ENCODE measurements around the gene NEDD4L. TPM values are rescaled to one million over a fixed set of nuclear protein-coding genes. Genes with fewer than 3 reads are reported as not detected.

Gene NEDD4L
- total RNA-seq, 1 donor from 2014 or later: 55.9 TPM

DNA sequence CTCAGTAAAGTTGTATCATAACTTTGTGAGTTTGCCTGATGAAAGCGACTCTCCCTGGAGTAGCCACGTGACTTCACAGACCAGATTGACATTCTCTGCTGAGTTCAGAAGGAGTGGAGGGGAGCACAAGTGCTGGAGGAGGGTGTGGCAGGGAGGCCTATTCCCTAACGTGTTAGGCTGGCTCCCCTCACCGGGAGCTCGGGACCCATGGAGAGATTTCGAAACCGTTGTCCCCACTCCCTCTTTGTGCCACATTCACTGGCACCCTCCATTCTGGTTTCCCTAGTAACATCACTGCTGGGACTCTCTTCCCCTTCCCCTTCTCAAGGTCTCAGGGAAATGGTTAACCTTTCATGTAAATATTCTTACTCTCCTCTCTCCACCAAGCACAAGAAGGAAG is 304.9 kb downstream of the NEDD4L start:
- ATAC-seq (no peak), DNase-seq (ENCODE audit: missing footprints) (no peak)
- intact Hi-C loops (cut with DNase I): loop anchor here (5.0 kb wide), 1 partner anchor 143 kb away; no protein-coding TSS in a partner anchor

DNA sequence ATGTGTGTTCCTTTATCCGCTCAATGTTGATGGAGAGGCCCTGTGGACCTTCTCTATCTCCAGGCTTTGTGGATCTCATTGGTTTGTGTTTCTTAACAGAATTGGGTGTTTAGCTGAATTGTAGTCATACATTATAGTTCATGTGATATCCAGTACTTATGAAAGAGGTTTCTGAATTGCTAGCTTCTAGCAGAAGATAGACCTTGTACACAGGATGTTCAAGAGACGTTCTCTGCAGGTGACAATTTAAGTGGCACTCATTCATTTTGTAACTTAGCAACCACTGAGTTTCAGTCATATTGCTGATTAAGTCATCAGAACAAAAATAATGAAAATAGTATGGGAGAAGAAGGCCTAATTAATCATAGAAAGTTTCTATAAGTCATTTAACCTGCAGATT is 305.6 kb downstream of the NEDD4L start:
- ATAC-seq (no peak), DNase-seq (ENCODE audit: missing footprints) (no peak)
- intact Hi-C loops (cut with DNase I): loop anchor here (5.0 kb wide), 1 partner anchor 143 kb away; no protein-coding TSS in a partner anchor

DNA sequence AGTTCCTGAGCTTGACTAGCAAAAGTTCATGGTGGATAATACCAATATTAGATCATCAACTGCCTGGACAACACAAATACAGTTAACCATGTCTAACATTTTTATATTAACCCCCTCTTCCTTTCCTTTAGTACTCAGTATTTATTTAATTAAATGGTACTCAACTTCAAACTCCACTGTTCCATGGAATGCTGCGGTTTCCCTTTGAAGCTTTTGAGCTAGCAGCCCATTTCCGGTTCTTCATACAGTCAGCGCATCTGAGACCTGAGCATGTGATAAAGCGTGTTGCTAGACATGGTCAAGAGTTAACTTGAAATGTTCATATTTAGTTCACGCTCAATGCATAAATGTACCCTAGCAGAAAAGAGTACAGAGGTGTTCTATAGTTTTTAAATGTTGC is 306.5 kb downstream of the NEDD4L start:
- no peak for DNase-seq (ENCODE audit: missing footprints)
- no peak for ATAC-seq
- intact Hi-C loops (cut with DNase I): no loop called here

DNA sequence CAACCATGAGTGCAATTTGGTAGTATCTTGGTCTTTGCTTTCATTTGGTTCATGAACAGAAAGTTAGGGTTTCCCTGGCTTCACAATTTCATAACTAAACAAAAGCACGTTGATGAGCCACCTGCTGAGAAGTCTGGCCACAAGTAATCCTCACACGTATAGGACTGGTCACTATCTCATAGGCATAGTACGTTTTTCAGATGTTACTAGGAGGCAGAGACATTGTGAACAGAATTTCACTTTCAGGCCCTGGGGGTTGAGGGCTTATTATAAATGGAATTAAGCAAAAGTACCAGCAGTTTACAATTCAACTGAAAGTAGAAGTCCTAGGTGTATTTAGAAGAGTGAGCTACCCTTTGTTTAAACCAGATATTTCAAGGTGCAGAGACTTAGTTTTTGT is 307.8 kb downstream of the NEDD4L start:
- no peak for DNase-seq (ENCODE audit: missing footprints)
- intact Hi-C loops (cut with DNase I): no loop called here

DNA sequence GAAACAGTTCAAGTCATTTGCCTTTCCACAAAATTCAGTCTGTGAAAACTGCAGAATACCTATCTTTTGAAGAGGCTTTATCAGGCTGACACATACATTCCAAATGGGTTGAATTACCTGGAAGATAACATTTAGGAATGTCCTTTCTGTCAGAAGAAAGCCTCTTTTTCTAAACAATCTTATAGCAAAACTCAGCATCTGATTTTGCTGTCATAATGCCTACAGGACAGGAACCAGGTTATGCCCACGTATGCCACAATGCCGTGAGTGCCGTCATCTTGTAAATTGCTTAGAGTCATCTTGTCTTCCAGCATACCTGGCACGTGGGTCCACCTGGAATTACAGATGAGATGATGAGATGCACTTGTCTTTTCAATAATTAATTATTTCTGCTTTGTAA is 309.6 kb downstream of the NEDD4L start:
- no peak for ATAC-seq
- no peak for DNase-seq (ENCODE audit: missing footprints)
- intact Hi-C loops (cut with DNase I): no loop called here

More for the DNA sequence above, 307.8 kb downstream of the NEDD4L start:
- ATAC-seq: no peak

DNA sequence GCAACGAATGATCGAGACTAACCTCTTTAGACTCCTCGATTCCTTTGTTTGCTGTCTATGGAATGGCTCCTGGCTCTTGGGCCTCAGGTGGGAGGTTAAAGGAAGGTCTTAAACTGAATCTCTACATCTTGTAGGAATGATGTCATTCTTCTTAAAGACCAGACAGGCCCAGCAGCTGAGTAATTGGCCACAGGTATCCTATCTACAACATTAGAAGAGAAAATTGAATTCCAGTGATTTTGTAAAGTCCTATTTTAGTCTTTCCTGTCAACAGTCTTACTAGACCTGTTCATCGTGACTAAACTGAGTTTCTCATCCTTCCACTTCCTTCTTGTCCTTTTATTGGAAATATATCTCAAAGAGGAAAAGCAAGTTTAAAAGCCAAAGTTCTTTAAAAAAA is 310.0 kb downstream of the NEDD4L start:
- DNase-seq (ENCODE audit: missing footprints) (no peak), ATAC-seq (no peak)
- intact Hi-C loops (cut with DNase I): no loop called here

DNA sequence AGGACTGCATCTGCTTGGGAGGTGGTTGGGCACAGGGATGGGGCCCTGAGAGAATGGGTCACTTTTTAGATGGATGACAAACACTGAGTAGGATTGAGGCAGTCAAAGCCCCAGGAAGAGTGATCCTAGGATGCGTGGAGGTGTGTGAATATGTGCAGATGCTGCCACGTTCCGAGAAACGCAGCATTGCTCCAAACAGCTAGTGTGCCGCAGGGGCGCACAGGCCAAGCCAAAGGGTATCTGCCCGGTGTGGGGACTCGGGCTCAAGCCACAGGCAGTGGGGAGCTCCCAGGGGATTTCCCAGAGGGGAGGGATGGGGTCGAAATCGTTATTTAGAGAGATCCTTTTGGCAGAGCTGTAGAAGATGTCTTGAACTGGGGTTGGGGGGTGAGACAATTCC is 310.8 kb downstream of the NEDD4L start:
- peak; percentile 13 for ATAC-seq
- no peak for DNase-seq (ENCODE audit: missing footprints)
- intact Hi-C loops (cut with DNase I): no loop called here

DNA sequence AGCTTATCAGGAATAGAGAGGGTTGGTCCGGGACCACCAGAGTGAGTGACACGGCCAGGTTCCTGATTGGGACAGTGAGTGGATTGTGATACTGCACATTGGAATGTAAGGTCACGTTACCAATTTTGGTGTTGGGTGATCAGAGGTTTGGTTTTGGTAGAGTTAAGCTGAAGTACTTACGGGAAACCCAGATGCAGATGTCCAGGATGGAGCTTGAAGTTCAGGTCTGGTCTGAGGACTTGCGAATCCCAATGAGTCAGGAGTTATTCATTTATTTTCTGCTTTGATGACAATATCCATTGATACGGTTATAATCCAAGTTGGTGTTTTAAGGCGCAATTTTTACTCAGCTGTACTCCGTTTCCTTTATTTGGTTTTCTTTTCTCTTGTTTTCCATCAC is 311.2 kb downstream of the NEDD4L start:
- DNase-seq (ENCODE audit: missing footprints) (no peak), ATAC-seq (no peak)
- intact Hi-C loops (cut with DNase I): no loop called here

DNA sequence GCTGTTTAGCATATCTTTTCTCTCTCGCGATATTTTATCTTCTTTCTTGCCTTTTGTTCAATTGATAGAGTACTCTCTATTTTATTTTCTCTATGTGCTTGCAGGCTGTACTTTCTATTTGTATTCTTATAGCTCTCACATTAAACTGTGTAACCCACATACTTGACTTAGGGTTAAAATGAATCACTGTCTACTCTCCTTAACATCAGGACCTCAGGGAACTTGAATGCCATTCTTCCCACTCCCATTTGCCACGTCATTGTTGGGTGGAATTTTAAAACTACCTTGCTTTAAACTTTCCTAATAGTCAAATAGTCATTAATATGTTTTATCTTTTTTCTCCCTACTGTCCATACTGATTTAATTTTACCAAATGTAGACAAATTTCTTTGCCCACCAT is 315.2 kb downstream of the NEDD4L start:
- intact Hi-C loops (cut with DNase I): no loop called here
- ATAC-seq: no peak
- no peak for DNase-seq (ENCODE audit: missing footprints)

DNA sequence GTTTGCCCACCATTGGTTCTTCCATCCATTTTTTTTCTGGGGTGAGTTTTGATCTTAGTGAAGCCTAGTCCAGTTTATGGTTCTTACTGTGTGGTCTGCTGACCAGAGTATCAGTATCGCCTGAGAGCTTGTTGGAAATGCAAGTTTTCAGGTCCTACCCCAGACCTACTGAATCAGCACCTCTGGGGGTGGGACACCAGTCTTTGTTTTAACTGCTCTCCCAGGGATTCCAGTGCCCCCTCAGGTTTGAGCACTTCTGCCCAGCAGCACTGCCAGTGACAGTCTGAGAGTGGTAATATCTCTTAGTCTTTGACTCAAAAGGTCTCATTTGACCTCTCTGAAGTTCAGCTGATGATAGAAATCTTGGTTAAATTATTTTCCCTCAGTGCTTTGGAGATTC is 315.6 kb downstream of the NEDD4L start:
- ATAC-seq (no peak), DNase-seq (ENCODE audit: missing footprints) (no peak)
- intact Hi-C loops (cut with DNase I): no loop called here

DNA sequence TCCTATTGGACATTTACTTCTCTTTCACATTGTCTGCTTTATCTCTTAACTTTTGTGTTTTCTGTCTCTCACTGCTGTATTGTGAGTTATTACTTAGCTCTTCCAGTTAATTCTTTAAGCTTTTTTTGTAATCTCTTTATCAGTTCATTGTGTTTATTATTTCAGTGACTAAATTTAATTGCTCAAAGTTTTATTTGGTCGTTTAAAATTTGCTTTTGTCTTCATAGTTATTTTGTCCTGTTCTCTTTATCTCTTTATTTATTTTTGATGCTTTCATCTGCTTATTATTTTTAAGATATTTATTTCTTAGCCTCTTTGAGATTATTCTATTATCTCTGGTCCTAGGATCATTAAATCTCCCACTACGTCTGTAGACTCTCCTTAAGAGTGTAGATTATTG is 316.3 kb downstream of the NEDD4L start:
- intact Hi-C loops (cut with DNase I): no loop called here
- ATAC-seq: no peak
- DNase-seq (ENCODE audit: missing footprints): no peak

DNA sequence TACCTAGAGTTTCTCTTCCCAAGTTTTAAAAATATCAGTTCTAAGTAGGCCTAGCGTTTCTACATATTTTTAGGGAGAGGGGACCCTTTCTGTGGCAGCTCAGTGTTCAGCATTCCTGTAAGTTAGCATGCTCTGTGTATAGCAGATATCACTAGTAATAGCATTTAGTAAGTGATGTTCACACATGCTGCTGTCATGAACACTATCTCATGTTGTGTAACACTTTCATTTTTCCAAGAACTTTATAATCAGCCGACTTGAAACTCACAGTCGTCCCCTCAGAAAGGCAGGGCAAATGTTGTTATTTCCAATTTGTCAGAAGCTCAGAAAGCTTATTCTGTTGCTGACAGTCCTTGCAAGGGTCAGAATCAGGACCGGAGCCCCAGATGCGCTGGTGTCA is 317.2 kb downstream of the NEDD4L start:
- intact Hi-C loops (cut with DNase I): no loop called here
- ATAC-seq: peak; percentile 20
- no peak for DNase-seq (ENCODE audit: missing footprints)

DNA sequence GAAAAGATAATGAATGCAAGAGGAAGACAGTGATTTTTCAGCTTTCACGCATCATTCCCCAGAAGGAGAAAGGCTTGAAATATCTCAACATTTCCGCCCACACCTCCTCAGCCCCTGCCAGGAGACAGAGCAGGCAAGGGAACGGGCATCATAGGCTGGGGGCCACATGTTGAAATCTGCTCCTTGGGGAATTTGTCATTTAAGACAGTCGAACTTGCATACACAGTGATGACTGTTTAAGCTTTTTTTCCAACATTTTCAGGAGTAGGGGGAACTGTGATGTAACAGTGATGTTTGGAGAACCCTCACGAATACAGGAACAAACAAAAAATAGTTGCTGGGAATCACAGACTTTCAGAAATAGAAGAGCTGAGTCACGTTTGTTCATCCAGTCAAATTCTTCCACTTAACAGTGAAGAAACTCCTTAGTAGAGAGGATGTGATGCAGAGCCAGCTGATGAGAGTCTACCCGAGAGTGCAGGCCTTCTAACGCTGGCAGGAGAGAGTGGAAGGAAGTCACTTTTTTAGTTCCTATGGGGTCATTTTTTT is 318.1 kb downstream of the NEDD4L start:
- intact Hi-C loops (cut with DNase I): no loop called here
- peak; percentile 86 for ATAC-seq

DNA sequence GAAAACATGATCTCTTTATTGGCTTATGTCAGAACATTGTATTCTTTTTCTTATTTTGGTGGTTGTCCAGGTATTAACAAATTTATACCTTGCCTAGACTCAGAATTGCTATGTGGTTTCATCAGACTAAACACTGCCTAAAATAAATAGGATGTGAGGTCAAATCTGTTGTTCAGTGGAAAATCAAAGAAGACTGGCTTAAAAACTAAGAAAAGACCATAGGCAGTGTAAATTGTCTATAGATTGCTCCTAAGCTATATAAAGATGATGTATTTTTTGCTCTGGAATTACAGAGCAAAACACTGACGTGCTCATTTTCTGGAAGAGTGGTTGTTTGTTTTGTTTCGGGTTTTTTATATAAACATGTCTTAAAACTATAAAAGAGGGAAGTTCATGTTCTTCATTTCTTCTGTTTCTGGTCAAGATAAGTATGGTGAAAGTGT is 318.8 kb downstream of the NEDD4L start:
- intact Hi-C loops (cut with DNase I): no loop called here
- ATAC-seq (no peak), DNase-seq (ENCODE audit: missing footprints) (no peak)

More for the DNA sequence above, 318.1 kb downstream of the NEDD4L start:
- no peak for DNase-seq (ENCODE audit: missing footprints)

DNA sequence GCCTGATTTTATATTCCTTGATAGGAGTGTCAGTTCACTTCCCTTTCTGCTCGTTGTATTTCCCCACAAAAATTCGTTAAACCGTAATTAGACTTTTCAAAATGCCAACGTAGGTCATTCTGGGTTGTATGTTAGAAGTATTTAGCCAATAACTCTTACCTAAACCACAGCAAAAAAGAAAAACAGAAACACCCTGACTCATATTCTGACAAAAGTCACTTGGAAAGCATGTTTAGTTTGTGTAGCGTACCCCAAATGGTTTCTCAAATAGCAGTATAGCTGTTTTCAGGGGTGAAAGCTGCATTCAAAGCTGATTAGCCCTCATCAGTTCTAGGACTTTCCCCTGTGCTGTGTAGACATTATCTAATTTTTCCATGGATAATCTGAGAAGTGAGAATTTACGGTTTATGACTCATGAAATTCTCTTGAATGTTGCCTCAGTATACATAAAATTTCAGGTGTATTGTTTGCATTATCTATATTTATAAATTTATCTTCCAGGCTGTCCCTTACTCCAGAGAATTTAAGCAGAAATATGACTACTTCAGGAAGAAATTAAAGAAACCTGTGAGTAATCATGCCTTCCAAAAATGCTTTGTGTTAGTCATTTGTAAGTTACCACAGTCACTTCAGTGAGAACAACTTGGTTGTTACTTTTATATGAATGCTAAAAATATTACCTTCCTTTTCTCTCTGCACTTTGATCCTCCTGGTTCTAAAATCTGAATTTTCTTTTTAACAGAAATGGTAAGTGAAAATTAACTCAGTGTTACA is 319.9 kb downstream of the NEDD4L start:
- DNase-seq (ENCODE audit: missing footprints) (no peak), ATAC-seq (no peak)
- intact Hi-C loops (cut with DNase I): no loop called here

DNA sequence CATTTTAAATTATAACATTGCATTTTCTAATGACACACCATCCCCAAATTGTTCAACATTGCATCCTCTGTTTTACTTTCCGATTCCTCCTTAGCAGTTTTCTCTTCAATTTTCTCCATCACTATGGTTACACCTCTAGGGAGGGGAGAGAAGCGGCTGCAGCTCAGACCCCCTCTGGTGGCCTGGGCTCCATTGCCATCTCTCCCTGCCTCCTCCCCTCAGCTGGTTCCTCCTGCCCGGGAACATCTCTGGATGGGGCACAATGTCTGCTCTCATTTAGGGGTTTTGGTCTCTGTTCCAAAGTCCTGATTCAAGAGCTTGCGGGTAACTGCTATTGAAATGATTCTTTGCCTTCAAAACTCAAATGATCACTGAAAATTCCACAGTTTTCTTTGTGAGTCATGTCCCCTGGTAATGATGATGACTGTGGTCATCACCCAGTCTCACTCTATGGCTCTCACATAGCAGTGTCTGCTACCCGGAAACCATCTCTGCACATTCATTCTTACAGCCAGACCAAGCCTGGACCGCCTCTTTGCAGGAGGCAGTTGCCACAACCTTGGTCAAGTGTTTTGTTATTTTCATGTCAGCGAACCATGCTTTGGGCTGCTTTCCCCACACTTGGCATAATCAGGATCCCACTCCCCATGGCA is 321.0 kb downstream of the NEDD4L start:
- intact Hi-C loops (cut with DNase I): no loop called here
- ATAC-seq (no peak), DNase-seq (ENCODE audit: missing footprints) (no peak)

DNA sequence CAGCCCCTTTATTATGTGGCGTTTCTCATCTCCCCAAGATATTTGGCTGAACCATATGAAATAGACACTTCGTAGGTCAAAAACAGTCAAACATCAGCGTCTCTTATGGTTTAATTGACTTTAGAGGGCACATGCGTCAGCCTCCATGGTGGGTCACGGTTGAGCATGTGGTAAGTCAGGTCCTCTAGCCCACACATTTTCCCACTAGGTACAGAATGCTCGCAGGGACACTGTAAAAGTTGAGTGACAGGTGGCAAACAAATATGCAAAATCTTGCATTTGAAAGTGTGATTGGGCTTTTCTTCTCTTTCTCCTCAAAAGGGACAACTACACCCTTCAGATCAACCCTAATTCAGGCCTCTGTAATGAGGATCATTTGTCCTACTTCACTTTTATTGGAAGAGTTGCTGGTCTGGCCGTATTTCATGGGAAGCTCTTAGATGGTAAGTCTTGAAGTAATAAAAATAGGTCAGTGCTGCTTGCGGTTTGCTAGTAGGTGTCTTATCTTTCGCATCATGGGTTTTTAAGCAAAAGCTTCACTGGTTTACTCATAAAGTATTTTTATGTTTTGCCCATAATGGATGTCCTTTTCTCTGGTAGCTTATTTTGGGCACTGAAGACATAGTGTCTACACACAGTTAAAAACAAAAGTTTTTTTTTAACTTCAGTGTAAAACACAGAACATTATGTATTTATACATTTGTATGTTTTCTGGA is 323.6 kb downstream of the NEDD4L start:
- DNase-seq (ENCODE audit: missing footprints) (no peak), ATAC-seq (no peak)
- intact Hi-C loops (cut with DNase I): no loop called here

DNA sequence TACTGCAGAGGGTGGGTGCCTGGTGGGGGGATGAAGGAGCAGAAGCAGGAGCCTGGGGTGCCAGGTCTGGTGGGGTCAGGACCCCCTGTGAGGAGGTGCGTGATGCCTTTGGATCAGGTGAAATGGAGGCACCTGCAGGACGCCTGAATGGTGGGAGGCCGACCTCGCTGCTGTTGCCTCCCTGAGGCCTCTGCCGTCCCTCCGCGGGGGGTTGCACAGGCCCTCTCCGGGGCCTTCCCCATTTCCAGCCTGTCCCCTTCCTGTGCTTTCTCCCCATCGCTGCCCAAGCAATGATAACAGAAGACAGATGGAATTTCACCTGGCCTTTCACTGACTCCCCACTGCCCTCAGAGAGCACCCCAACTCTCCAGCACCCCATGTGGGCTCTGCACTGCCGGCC is 325.6 kb downstream of the NEDD4L start:
- intact Hi-C loops (cut with DNase I): no loop called here
- no peak for DNase-seq (ENCODE audit: missing footprints)
- no peak for ATAC-seq

DNA sequence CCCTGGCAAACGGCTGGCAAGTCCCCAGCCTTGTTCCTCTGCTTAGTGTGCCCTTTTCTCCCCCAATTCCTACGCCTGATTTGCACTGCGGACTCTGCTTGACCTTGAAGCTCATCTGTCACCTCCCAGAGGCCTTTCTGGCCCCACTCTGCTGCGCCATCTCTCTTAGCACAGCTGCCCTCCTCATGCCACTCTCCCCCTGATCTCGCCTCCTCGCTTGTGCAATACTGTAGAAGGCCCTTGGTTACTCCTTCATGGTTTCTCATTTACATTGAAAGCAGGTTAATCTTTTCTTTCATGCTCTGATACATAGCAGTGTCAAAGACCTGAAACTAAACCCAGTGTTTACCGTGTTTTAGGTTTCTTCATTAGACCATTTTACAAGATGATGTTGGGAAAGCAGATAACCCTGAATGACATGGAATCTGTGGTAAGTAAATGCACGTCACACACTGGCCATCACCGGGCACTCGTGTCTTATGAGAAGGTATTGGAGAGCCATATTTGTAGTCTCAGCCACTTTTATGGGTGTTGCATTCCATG is 326.1 kb downstream of the NEDD4L start:
- ATAC-seq (no peak), DNase-seq (ENCODE audit: missing footprints) (no peak)
- intact Hi-C loops (cut with DNase I): no loop called here

All from Right ventricle myocardium inferior (tissue), 1 donor.